Neural crest cell (in vitro differentiated cells): ENCODE results near the gene PITPNB. TPM values are rescaled to one million over a fixed set of nuclear protein-coding genes. Genes with fewer than 3 reads are reported as not detected.

ENCODE experiments used
- DNase-seq: peaks from one replicate; pipeline ENCODE4 v3.0.0; 2021; ENCODE audit warnings: low read depth, mixed read lengths, low spot score
- H3K27ac Mint-ChIP-seq: one replicate; pipeline ENCODE4 v1.8.0; 2021; ENCODE audit warnings: mild to moderate bottlenecking, mixed read lengths; ENCODE audit not compliant: unreplicated experiment
- H3K27me3 Mint-ChIP-seq: 2 replicates; pipeline ENCODE4 v1.8.0; 2021; ENCODE audit warnings: low read depth, mild to moderate bottlenecking, mixed read lengths
- H3K36me3 Mint-ChIP-seq: 2 replicates; pipeline ENCODE4 v1.8.0; 2021; ENCODE audit warnings: low read depth, mild to moderate bottlenecking, mixed read lengths
- H3K4me1 Mint-ChIP-seq: 2 replicates; pipeline ENCODE4 v1.8.0; 2021; ENCODE audit warnings: mixed read lengths
- H3K4me3 Mint-ChIP-seq: one replicate; pipeline ENCODE4 v1.8.0; 2021; ENCODE audit warnings: mild to moderate bottlenecking, mixed read lengths
- H3K9me3 Mint-ChIP-seq: 2 replicates; pipeline ENCODE4 v1.8.0; 2021; ENCODE audit warnings: mixed read lengths
- CTCF ChIP-seq: fragments of 200-600 bp; sonication (generic); conservative IDR thresholded peaks from 2 replicates; pipeline ENCODE4 v1.5.0; 2021; ENCODE audit warnings: antibody characterized with exemption, mild to moderate bottlenecking
- total RNA-seq: library from RNA; stranded (reverse); gene quantifications from 2 replicates; pipeline ENCODE4 v1.2.1, GENCODE V29; 2021

Gene PITPNB
- total RNA-seq, 1 donor from 2014 or later, result 92.6 TPM

GRCh38 chr22:27836181-27836580 lies 82.9 kb downstream of the PITPNB start:
- peaks cover 25% of the 10 kb centered on the region for H3K4me1 Mint-ChIP-seq
- peaks cover 7% of the 10 kb centered on the region for H3K36me3 Mint-ChIP-seq
- no peak overlapping the region for H3K27ac Mint-ChIP-seq
- peaks cover 6% of the 10 kb centered on the region for H3K9me3 Mint-ChIP-seq
- H3K4me3 Mint-ChIP-seq, result no peak overlapping the region
- no peak for TF ChIP-seq CTCF
- DNase-seq, result no peak
- H3K27me3 Mint-ChIP-seq, result no peaks in the 10 kb centered on the region

GRCh38 chr22:27835446-27835845 lies 83.6 kb downstream of the PITPNB start:
- Mint-ChIP-seq H3K4me1 (peaks cover 25% of the 10 kb centered on the region), H3K27ac (no peak overlapping the region), H3K27me3 (no peaks in the 10 kb centered on the region), H3K9me3 (peaks cover 6% of the 10 kb centered on the region), H3K36me3 (peaks cover 7% of the 10 kb centered on the region), H3K4me3 (no peak overlapping the region)
- DNase-seq, result no peak
- no peak for TF ChIP-seq CTCF

GRCh38 chr22:27834364-27835185 lies 84.5 kb downstream of the PITPNB start:
- no peak overlapping the region for H3K4me3 Mint-ChIP-seq
- no peak for DNase-seq
- H3K36me3 Mint-ChIP-seq, result peaks cover 7% of the 10 kb centered on the region
- H3K27ac Mint-ChIP-seq, result no peak overlapping the region
- TF ChIP-seq CTCF, result no peak
- peaks cover 6% of the 10 kb centered on the region for H3K9me3 Mint-ChIP-seq
- H3K27me3 Mint-ChIP-seq, result no peaks in the 10 kb centered on the region
- H3K4me1 Mint-ChIP-seq, result peaks cover 30% of the 10 kb centered on the region

- Mint-ChIP-seq H3K9me3 (peaks cover 6% of the 10 kb centered on the region), H3K4me1 (peaks cover 31% of the 10 kb centered on the region), H3K4me3 (no peak overlapping the region), H3K27me3 (no peaks in the 10 kb centered on the region), H3K36me3 (peaks cover 6% of the 10 kb centered on the region), H3K27ac (no peak overlapping the region)
- no peak for TF ChIP-seq CTCF
- no peak for DNase-seq
Observed at GRCh38 chr22:27833803-27834202, 85.3 kb downstream of the PITPNB start.

- Mint-ChIP-seq H3K9me3 (peaks cover 2% of the 10 kb centered on the region), H3K27me3 (no peaks in the 10 kb centered on the region), H3K36me3 (peaks cover 2% of the 10 kb centered on the region), H3K27ac (no peak overlapping the region), H3K4me1 (peaks cover 31% of the 10 kb centered on the region), H3K4me3 (no peak overlapping the region)
- no peak for DNase-seq
- no peak for TF ChIP-seq CTCF
Observed at GRCh38 chr22:27832606-27833005, 86.5 kb downstream of the PITPNB start.
